Measurements from ENCODE around the gene B3GNT2.
"Not testable (repeated sequence)": the region's sequence is repeated elsewhere in the genome, so short reads cannot be mapped to it uniquely, and the experiment has no call there.

The B3GNT2 gene

DNA sequence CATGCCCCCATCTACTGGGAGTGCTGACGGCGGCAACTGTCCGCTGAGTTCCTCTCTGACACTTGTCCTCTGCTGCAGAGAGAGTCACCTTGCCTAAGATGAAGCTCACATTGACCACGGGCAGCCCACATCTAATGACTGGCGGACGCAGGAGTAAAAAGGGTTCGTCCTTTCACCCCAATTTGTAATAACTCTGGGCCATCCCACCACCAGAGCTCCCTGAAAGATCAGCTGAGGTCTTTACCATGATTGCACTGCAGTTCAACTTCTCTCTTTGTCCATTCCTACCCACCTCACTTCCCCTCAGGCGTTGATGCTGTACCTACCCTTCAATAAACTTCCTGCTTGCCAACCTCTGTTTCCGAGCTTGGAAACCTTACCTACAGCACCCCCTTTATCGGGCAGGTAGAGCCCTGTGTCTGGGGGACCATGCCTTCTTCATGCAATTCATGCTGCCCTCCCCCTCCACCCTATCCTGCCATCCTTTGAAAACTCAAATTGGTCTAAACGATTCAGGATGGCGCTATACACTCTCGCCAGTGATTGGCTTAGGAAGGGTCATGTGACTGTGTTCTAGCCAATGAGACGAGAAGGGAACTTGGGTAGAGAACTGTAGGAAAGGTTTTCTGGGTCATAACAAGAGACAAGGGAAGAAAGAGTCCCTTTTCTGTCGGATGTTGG, 10.3 kb upstream of the B3GNT2 start:
- no peak for DNase-seq

DNA sequence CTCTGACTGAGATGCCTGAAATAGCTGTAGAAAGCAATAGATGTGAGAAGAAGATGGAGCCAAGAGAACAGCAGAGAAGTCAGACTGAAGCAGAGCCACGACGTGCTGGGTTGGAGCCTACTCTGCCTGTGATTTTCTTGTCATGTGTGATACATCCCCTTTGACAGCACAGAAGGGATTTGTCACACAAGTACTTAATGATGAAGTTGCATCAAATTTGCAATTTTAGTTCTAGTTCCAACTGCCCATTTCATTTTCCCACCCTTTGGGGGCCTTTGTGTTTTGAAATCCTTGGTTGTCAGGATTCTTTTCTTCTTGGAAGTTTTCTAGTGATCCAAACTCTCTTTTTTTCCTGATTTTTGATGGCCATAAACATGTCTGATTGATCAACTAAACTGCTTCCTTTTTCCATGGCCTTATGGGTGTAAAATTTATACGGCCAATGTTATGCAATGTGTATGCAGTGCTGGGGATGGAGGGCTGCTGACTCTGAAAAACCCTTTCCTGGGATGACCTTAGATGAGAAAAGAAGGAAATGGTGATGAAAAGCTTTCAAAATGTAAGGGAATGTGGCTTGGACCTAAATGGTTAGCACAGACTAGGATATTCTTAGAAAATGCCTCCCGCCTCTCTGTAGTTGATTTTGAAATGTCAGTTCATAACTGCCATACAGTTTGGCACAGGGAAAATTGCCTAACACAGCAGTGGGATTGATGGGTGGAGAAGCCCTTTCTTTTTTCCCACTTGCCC, 9.6 kb upstream of the B3GNT2 start:
- DNase-seq = no peak

GRCh38 chr2:62187246-62187645, 8.7 kb upstream of the B3GNT2 start:
- no peak for DNase-seq

GRCh38 chr2:62188416-62188815, 7.5 kb upstream of the B3GNT2 start:
- no peak for DNase-seq

DNA sequence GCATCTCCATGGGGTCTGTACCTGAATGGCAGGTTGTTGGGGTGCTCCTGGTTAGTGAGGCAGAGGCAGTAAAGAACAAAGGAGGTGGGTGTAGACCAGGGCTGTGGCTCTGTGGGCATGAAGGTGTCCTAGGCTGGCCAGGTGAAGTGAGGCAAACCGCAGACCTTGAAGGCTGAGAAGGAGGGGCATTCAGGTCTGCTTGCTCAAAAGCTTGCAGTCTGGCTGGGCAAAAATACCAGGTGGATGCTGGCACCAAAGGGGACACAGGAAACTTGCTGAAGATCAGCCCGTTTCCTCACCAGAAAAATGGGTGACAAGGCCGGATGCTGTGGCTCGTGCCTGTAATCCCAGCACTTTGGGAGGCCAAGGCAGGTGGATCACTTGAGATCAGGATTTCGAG, 6.7 kb upstream of the B3GNT2 start:
- no peak for DNase-seq

DNA sequence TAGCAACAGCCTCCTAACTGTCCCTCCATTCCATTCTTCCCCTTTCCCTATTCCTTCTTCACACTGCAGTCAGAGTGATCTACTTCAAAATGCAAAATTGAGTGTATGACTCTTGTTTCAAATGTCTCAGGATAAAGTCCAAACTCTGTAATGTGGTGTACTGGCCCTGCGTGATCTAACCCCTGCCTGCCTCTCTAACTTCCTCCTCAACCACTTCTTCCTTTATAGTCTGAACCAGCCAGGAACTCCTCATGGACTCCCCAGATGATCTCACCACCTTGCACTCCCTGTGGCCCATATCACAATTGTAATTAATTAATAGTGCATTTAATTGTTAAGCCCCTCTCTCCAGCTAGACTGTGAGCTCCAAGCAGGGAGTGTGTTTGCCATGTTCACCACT, 3.1 kb upstream of the B3GNT2 start:
- no peak for DNase-seq

- DNase-seq = no peak
Measured at GRCh38 chr2:62194558-62195420, 1.1 kb upstream of the B3GNT2 start.

DNA sequence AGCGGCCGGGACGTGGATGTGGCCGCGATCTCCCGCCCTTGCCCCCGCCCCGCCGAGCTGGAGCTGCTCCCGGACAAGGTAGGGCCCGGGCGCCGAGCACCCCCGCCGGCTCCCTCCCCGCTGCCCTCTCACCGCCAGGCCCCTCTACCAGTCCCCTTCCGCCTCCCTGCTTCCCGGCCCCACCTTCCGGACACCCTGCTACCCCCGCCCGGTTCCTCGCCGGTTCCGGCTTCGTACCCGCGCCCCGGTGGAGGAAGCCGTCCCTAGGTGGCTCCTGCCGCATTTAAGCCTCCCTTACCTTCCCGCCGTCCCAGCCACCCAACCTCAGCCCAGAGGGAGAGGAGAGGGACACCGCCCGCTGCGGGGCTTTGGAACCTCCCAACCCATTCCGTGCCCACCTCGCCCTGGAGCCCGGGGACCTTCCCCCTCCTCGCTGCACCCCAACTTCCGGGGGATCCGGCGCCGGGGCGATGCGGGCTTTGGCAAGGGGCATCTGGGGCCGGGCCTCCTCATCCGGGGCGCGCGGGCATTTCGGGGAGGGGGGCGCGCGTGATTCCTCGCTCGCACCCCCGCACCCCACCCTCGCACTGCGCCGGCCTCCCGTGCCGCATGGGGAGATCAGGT, 475 bp downstream of the B3GNT2 start:
- peak; percentile 21 for DNase-seq

DNA sequence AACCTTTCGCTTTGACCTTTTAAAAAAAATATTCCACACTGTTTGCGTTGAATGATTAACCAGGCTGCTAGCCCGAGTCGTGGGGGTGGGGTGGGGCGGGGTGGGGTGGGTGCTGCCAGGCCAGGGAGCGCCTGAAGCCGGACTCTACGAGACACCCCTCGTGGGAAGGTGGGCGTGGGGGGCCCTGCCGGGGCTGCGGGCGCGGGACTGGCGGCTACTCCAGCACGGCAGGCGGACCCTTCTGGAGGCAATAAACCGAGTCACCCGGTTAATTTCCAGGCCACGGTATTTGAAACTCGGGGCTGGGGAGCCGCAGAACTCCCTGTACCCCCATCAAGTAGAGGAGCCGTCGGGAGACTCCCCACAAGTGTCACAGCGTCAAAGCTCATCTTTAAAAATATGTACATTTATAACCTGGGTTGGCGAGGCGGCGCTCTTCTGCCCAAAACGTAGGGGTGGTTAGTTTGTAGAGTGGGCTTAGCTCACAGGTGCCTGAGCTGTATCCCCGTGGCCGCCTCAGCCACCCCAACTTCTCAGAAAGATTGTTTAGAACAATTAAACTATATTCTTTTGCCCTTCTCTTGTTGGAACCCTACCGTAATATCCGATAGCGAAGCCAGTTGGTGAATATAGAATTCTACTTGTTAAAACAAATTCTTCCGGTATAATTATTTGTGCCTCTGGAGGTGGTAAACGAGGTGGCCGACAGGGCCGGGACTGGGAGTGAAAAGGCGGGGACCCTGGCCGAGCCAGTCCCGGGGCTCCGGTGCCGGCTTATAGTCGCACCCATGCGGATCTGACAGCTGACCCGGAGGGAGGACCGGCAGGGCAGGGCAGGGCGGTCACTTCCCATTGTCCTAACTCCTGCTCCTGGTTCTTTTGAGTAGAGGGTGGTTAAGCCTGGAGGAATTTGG, 1.4 kb downstream of the B3GNT2 start:
- no peak for DNase-seq

GRCh38 chr2:62197925-62198633, 2.2 kb downstream of the B3GNT2 start:
- no peak for DNase-seq

DNA sequence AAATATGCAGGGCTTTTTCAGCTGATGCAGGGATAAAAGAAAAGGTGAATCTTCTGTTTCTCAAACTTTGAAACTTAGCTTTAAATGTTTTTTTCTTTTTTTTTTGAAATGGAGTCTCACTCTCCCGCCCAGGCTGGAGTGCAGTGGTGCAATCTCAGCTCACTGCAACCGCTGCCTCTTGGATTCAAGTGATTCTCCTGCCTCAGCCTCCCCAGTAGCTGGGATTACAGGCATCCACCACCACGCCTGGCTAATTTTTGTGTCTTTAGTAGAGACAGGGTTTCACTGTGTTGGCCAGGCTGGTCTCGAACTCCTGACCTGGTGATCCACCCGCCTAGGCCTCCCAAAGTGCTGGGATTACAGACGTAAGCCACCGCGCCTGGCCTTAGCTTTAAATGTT, 2.9 kb downstream of the B3GNT2 start:
- not testable (repeated sequence) for DNase-seq

GRCh38 chr2:62199392-62200125, 3.6 kb downstream of the B3GNT2 start:
- DNase-seq = no peak

DNA sequence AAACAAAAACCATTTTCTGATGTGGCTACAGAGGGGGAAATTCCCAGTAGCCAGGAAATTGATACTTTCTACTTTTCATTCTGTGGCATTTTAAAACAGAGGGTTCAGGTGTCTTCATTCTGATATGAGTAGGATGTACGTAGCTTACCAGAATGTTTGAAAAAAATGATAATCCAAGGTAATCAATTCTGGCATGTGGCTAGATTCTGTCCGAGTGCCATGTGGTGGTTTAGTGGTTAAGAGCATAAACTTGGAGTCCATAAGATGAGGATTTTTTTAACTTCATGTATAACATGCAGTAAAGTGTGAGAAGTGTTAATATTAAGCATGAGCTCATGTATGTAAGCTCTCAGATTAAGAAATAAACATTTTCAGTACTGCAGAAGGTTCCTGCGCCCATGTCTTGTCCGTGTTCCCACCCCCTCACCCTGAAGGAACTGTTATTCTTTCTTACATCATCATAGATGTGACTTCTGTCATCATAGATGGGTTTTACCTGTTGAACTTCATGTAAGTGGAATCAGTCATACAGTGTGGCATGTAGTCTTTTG, 4.5 kb downstream of the B3GNT2 start:
- no peak for DNase-seq

DNA sequence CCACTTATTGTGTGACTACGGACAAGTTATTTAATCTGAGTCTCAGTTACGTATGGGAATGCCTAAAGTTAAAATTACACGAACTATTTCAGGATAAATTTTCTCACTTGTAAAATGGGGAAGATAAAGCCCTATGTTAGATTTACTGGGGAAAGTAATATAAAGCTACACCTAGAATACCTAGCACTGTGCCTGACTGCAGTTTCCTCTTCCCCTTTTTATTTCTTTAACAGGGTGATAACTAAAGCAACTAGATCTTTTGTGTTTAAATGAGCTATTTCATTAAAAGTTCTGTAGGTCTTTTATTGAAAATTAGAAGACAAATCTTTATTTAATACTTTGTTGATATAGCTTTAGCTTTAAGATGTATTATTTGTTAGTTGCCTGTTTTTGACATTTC, 5.0 kb downstream of the B3GNT2 start:
- no peak for DNase-seq

DNA sequence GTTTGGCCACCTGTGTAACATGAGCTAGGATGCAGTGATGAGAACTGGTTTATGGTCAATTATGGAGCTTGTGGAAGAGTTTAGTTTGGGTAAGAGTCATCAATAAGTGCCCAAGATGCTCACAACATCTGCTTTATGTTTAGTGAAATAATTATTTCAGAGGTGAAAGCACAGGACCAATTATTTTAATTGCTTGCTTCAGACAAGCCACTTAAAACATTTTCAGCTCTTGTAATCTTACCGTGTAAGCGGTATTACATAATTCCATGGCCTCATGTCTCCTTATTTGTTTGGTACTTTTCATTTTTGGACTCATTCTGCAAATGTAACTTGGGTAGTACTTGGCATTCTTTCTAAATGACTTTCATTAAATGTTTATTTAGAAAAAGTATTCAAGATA, 5.4 kb downstream of the B3GNT2 start:
- DNase-seq = no peak

- DNase-seq = no peak
Measured at GRCh38 chr2:62202019-62202722, 6.3 kb downstream of the B3GNT2 start.

DNA sequence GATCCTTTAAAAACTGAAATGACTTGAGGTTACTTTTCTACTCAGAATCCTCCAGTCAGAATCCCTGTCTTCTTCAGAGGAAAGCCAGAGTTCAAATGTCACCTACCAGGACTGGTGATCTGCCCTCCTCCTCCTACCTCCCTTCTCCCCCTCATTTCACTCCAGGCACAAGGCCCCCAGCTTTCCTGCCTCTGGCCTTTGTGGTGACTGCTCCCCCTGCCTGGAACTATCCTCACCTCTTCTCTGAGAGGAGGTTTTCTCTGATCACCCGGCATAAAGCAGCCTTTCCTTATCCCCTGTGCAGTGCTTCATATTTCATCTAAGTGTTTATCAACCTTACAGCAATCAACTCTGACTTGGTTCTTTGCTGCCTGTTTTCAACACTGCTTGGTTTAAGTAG, 6.8 kb downstream of the B3GNT2 start:
- DNase-seq = no peak

DNA sequence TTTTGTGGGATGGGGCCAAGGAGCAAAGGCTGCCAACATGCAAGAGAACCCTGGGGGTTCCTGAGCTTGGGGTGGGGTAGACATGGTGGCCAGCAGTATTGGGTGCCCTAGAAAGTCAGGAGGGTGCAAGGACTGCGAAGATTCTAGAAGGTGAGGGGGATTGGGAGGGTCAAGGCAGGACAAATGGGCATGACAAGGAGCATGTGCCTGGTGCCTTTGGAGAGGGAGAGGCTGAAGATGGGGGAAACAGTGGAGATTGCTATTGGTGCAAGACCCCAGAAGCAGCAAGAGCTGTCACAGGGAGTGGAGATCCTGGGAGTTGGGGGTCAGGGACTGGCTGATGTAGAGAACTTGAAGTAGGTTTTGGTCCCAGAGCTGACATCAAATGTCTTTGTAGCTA, 7.5 kb downstream of the B3GNT2 start:
- no peak for DNase-seq

DNA sequence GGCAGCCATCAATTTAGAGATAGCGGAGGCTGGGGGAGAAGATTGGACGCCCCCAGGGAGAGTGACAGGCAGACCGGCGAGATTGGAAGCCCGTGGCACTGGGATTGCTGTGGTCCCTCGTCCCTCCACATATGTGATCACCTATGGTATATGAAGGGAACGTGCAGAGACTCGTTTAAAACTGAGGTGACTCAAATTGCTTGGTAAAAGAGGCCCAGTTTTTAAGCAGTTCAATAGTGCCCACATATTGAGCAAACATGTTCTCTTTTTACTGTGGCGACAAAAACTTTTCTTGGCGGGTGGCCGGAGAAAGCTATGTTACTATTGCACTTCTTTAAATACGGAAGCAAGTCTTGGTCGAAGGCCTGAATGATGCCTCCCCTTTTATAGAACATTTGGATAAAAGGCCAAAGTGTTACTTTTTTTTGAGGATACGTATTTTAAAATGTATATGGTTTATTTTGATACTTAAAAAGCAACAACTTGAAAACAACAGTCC, 9.1 kb downstream of the B3GNT2 start:
- DNase-seq = no peak
